ENCODE results near the gene APOF.
A peak's percentile ranks its signal among the peaks of the same experiment; 100 is the strongest.
"Not testable (repeated sequence)": the region's sequence is repeated elsewhere in the genome, so short reads cannot be mapped to it uniquely, and the experiment has no call there.

Gene APOF

DNA sequence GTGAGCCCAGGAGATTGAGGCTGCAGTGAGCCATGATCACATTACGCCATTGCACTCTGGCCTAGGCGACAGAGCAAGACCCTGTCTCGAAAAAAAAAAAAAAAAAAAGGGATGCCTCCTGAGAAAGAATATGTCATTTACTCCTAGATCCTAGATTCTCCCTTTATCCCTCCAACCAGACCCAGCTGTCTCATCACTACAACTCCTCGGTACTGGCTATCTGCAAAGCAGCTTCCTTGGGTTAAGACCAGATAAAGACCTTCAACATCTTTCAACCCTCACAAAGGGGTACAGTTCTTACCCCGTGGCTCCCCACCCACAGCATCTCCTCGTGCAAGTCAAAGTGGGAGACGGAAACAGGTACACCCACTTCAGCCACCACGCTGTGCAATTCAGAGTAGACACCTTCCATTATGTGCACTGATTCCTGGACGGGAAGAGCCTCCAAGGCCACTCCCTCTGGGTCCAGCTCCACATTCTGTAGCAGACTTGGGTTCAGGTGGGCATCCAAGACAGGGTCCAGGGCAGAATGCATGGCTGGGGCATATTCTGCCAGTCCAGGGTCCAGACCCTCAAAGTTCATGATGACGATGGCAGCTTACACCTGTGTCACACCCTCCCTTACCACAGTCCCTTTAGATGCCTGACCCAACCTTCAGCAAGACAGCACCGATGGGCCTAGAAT is 30.0 kb downstream of the APOF start:
- no peak for DNase-seq (ENCODE audit: low read depth)

DNA sequence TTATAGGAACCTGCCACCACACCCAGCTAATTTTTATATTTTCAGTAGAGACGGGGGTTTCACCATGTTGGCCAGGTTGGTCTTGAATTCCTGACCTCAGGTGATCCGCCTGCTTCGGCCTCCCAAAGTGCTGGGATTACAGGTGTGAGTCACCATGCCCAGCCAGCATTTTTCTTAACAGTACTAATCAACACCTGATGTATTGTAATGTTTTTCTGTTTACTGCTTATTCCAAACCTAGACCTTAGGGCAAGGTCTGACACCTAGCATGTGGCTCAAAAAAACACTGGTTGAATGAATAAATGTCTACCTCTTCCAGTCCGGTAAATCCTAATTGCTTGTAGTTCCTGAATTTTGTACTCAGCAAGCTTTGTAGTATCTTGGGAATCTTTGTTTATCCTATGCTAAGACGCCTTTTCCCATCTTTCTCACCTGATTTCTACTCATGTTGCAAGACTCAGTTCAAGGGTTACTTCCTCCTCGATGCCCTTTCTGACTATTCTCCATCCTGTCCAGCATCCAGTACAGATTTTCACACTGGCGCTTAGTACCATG is 31.6 kb downstream of the APOF start:
- DNase-seq (ENCODE audit: low read depth), result no peak

- DNase-seq (ENCODE audit: low read depth), result no peak
Measured at GRCh38 chr12:56326533-56326932, 36.1 kb downstream of the APOF start.

- no peak for DNase-seq (ENCODE audit: low read depth)
Measured at GRCh38 chr12:56326126-56326525, 36.5 kb downstream of the APOF start.

GRCh38 chr12:56324206-56324605 is 38.5 kb downstream of the APOF start:
- DNase-seq (ENCODE audit: low read depth), result no peak

- not testable (repeated sequence) for DNase-seq (ENCODE audit: low read depth)
Measured at GRCh38 chr12:56321610-56322009, 41.0 kb downstream of the APOF start.

- no peak for DNase-seq (ENCODE audit: low read depth)
Measured at GRCh38 chr12:56321027-56321426, 41.6 kb downstream of the APOF start.

DNA sequence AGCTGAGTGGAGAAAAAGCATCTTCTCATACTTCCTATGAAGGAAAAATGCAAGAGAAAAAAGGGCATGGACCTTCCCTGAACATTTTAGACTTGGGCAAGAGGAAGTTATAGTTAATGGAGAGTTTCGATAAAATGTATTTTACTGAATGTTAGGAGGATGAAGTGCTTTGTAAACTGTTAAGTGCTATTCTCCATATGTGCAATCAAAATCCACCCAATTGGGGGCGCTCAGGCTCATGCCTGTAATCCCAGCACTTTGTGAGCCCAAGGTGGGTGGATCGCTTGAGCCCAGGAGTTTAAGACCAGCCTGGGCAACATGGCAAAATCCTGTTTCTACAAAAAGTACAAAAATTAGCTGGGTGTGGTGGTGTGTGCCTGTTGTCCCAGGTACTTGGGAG is 45.0 kb downstream of the APOF start:
- no peak for DNase-seq (ENCODE audit: low read depth)

- DNase-seq (ENCODE audit: low read depth), result peak; percentile 85
Measured at GRCh38 chr12:56315622-56316473, 46.8 kb downstream of the APOF start, which contains the start of gene CNPY2. CNPY2 (minus strand) TSS chr12:56315988; CDS start chr12:56315217, 771 bp downstream.

GRCh38 chr12:56315249-56315621 is 47.4 kb downstream of the APOF start:
- DNase-seq (ENCODE audit: low read depth), result no peak

- DNase-seq (ENCODE audit: low read depth), result no peak
Measured at GRCh38 chr12:56311003-56311402, 51.7 kb downstream of the APOF start.

Measured in activated T-helper 9 cell treated with anti-CD3 and anti-CD28 coated beads, Interleukin-2, amount 50 U/mL, for 16 hours (primary cell).